ENCODE measurements around the gene RAB11FIP4.

DNA sequence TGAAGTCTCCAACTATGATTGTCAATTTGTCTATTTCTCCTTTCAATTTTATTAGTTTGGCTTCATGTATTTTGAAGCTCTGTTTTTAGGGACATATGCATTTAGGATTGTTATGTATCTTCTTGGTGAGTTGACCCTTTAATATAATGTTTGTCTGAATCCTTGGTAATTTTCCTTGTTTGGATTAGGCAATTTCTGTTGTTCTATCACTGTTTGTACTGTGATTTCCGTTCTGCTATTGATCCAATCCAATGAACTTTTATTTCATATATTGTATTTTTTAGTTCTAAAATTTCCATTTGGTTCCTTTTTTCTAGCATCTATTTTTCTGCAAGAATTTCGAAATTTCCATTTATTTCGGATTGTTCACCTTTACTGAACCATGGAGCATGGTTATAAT, 31.0 kb downstream of the RAB11FIP4 start:
- TF ChIP-seq, protein P1, sequence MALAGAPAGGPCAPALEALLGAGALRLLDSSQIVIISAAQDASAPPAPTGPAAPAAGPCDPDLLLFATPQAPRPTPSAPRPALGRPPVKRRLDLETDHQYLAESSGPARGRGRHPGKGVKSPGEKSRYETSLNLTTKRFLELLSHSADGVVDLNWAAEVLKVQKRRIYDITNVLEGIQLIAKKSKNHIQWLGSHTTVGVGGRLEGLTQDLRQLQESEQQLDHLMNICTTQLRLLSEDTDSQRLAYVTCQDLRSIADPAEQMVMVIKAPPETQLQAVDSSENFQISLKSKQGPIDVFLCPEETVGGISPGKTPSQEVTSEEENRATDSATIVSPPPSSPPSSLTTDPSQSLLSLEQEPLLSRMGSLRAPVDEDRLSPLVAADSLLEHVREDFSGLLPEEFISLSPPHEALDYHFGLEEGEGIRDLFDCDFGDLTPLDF (CRISPR knock-in tag; IDR thresholded peaks at IDR 0.05), result no peak
- TF ChIP-seq, protein P2, sequence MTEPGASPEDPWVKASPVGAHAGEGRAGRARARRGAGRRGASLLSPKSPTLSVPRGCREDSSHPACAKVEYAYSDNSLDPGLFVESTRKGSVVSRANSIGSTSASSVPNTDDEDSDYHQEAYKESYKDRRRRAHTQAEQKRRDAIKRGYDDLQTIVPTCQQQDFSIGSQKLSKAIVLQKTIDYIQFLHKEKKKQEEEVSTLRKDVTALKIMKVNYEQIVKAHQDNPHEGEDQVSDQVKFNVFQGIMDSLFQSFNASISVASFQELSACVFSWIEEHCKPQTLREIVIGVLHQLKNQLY (CRISPR knock-in tag; IDR thresholded peaks at IDR 0.05), result no peak
- TF ChIP-seq, protein P3, sequence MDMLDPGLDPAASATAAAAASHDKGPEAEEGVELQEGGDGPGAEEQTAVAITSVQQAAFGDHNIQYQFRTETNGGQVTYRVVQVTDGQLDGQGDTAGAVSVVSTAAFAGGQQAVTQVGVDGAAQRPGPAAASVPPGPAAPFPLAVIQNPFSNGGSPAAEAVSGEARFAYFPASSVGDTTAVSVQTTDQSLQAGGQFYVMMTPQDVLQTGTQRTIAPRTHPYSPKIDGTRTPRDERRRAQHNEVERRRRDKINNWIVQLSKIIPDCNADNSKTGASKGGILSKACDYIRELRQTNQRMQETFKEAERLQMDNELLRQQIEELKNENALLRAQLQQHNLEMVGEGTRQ (CRISPR knock-in tag; IDR thresholded peaks at IDR 0.05), result no peak
- TF ChIP-seq, protein P4, sequence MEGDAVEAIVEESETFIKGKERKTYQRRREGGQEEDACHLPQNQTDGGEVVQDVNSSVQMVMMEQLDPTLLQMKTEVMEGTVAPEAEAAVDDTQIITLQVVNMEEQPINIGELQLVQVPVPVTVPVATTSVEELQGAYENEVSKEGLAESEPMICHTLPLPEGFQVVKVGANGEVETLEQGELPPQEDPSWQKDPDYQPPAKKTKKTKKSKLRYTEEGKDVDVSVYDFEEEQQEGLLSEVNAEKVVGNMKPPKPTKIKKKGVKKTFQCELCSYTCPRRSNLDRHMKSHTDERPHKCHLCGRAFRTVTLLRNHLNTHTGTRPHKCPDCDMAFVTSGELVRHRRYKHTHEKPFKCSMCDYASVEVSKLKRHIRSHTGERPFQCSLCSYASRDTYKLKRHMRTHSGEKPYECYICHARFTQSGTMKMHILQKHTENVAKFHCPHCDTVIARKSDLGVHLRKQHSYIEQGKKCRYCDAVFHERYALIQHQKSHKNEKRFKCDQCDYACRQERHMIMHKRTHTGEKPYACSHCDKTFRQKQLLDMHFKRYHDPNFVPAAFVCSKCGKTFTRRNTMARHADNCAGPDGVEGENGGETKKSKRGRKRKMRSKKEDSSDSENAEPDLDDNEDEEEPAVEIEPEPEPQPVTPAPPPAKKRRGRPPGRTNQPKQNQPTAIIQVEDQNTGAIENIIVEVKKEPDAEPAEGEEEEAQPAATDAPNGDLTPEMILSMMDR (IDR thresholded peaks at IDR 0.05), result no peak
- TF ChIP-seq, protein P5, sequence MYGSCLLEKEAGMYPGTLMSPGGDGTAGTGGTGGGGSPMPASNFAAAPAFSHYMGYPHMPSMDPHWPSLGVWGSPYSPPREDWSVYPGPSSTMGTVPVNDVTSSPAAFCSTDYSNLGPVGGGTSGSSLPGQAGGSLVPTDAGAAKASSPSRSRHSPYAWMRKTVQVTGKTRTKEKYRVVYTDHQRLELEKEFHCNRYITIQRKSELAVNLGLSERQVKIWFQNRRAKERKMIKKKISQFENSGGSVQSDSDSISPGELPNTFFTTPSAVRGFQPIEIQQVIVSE (CRISPR knock-in tag; IDR thresholded peaks at IDR 0.05; ENCODE audit: borderline replicate concordance), result no peak
- TF ChIP-seq CREB1 (CRISPR knock-in tag; IDR thresholded peaks at IDR 0.05), result no peak
- TF ChIP-seq SMAD3 (CRISPR knock-in tag; IDR thresholded peaks at IDR 0.05; ENCODE audit: borderline replicate concordance), result no peak
- no peak for TF ChIP-seq CREM (CRISPR knock-in tag; IDR thresholded peaks at IDR 0.05)
- TF ChIP-seq, protein P6, sequence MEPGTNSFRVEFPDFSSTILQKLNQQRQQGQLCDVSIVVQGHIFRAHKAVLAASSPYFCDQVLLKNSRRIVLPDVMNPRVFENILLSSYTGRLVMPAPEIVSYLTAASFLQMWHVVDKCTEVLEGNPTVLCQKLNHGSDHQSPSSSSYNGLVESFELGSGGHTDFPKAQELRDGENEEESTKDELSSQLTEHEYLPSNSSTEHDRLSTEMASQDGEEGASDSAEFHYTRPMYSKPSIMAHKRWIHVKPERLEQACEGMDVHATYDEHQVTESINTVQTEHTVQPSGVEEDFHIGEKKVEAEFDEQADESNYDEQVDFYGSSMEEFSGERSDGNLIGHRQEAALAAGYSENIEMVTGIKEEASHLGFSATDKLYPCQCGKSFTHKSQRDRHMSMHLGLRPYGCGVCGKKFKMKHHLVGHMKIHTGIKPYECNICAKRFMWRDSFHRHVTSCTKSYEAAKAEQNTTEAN (CRISPR knock-in tag; IDR thresholded peaks at IDR 0.05), result no peak
- TF ChIP-seq, protein P7, sequence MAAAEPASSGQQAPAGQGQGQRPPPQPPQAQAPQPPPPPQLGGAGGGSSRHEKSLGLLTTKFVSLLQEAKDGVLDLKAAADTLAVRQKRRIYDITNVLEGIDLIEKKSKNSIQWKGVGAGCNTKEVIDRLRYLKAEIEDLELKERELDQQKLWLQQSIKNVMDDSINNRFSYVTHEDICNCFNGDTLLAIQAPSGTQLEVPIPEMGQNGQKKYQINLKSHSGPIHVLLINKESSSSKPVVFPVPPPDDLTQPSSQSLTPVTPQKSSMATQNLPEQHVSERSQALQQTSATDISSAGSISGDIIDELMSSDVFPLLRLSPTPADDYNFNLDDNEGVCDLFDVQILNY (CRISPR knock-in tag; IDR thresholded peaks at IDR 0.05), result no peak
- TF ChIP-seq TCF7 (CRISPR knock-in tag; IDR thresholded peaks at IDR 0.05; ENCODE audit: low read depth), result no peak
- TF ChIP-seq GABPB1 (CRISPR knock-in tag; IDR thresholded peaks at IDR 0.05), result no peak
- TF ChIP-seq, protein P8, sequence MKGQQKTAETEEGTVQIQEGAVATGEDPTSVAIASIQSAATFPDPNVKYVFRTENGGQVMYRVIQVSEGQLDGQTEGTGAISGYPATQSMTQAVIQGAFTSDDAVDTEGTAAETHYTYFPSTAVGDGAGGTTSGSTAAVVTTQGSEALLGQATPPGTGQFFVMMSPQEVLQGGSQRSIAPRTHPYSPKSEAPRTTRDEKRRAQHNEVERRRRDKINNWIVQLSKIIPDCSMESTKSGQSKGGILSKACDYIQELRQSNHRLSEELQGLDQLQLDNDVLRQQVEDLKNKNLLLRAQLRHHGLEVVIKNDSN (CRISPR knock-in tag; IDR thresholded peaks at IDR 0.05), result no peak
- no peak for TF ChIP-seq MXD4 (CRISPR knock-in tag; IDR thresholded peaks at IDR 0.05; ENCODE audit: borderline replicate concordance)

Data from WTC11 (cell line).